Stimulated activated CD4-positive, alpha-beta T cell treated with anti-CD3 and anti-CD28 coated beads, TNF-alpha, amount 100 ng/mL, for 24 hours (primary cell): Measurements from ENCODE around the gene MAMDC4.
"Not testable (repeated sequence)": the region's sequence is repeated elsewhere in the genome, so short reads cannot be mapped to it uniquely, and the experiment has no call there.

Experiments
- DNase-seq, 3 experiments: peaks; one replicate each; pipeline ENCODE4 v3.0.0-alpha.2; 2020; ENCODE audit warnings: low read depth in 3 of 3

MAMDC4 gene

GRCh38 chr9:136839229-136840139 is 12.7 kb upstream of the MAMDC4 start:
- DNase-seq = no peak

- DNase-seq = no peak
Measured at GRCh38 chr9:136840140-136840876, 11.8 kb upstream of the MAMDC4 start.

GRCh38 chr9:136840877-136841645 is 11.1 kb upstream of the MAMDC4 start:
- DNase-seq = no peak

GRCh38 chr9:136841646-136842379 is 10.3 kb upstream of the MAMDC4 start:
- not testable (repeated sequence) for DNase-seq

- DNase-seq = peak; percentile 63 to 79 (median 65)
Measured at GRCh38 chr9:136842380-136842948, 9.7 kb upstream of the MAMDC4 start, which contains the start of gene AJM1. Gene AJM1, plus strand, starts transcription at chr9:136842478. Its CDS starts 1,937 bp downstream, at chr9:136844415.

GRCh38 chr9:136843159-136843800 is 8.9 kb upstream of the MAMDC4 start:
- not testable (repeated sequence) for DNase-seq

- peak in 1 of 3 experiments; percentile 61 for DNase-seq
Measured at GRCh38 chr9:136843801-136844740, 8.1 kb upstream of the MAMDC4 start.

GRCh38 chr9:136844761-136845464 is 7.2 kb upstream of the MAMDC4 start:
- no peak for DNase-seq

GRCh38 chr9:136845465-136846260 is 6.5 kb upstream of the MAMDC4 start:
- DNase-seq = no peak

GRCh38 chr9:136846376-136847087 is 5.6 kb upstream of the MAMDC4 start:
- no peak for DNase-seq

GRCh38 chr9:136847088-136847825 is 4.9 kb upstream of the MAMDC4 start:
- DNase-seq = peak in 1 of 3 experiments; percentile 34

GRCh38 chr9:136847826-136848392 is 4.2 kb upstream of the MAMDC4 start:
- DNase-seq = peak; percentile 42 to 87 (median 49)

GRCh38 chr9:136848393-136849037 is 3.6 kb upstream of the MAMDC4 start:
- peak in 1 of 3 experiments; percentile 26 for DNase-seq

GRCh38 chr9:136849038-136849959 is 2.8 kb upstream of the MAMDC4 start, which contains the start of gene PHPT1:
Gene PHPT1, plus strand, starts transcription at chr9:136849409. Its CDS starts 22 bp downstream, at chr9:136849431.
- DNase-seq = peak; percentile 91 to 96 (median 93)
